Cardiac fibroblast (primary cell): ENCODE results near the gene GID8.

Experiments
- DNase-seq, 2 donors: peaks; one replicate each; pipeline versions ENCODE4 v3.0.0 to v3.0.0-alpha.2; 2010; ENCODE audit warnings: low read depth in 2 of 2
- H3K4me3 ChIP-seq, 2 donors: replicated peaks in 1 of 2; 1 replicate in 1 of 2; 2 replicates in 1 of 2; pipeline ENCODE4 v1.5.1; 2011; ENCODE audit warnings: low read depth in 2 of 2, low read length in 2 of 2, mild to moderate bottlenecking in 2 of 2, moderate library complexity in 1 of 2
- CTCF ChIP-seq: IDR thresholded peaks from one replicate; pipeline ENCODE4 v1.5.1; 2011; ENCODE audit warnings: low read depth, mild to moderate bottlenecking, low read length, inconsistent platforms

GID8 gene

GRCh38 chr20:62986257-62986800 lies 48.4 kb downstream of the GID8 start:
- no peak for DNase-seq
- TF ChIP-seq CTCF: no peak
- H3K4me3 ChIP-seq: no peak overlapping the region

GRCh38 chr20:62987114-62987513 lies 49.2 kb downstream of the GID8 start:
- no peak for DNase-seq

GRCh38 chr20:62989201-62989601 lies 51.3 kb downstream of the GID8 start:
- no peak overlapping the region for H3K4me3 ChIP-seq
- TF ChIP-seq CTCF: no peak
- DNase-seq: no peak

More at GRCh38 chr20:62987114-62987513, 49.2 kb downstream of the GID8 start:
- H3K4me3 ChIP-seq: no peak overlapping the region
- no peak for TF ChIP-seq CTCF

GRCh38 chr20:62990306-62990825 lies 52.4 kb downstream of the GID8 start:
- no peak for DNase-seq
- no peak for TF ChIP-seq CTCF
- H3K4me3 ChIP-seq: no peak overlapping the region

- no peak overlapping the region for H3K4me3 ChIP-seq
- no peak for DNase-seq
- no peak for TF ChIP-seq CTCF
Measured at GRCh38 chr20:62991196-62991807, 53.4 kb downstream of the GID8 start.

- no peak for DNase-seq
- H3K4me3 ChIP-seq: no peak overlapping the region
- TF ChIP-seq CTCF: no peak
Measured at GRCh38 chr20:62991863-62992262, 53.9 kb downstream of the GID8 start.
